ENCODE results near the gene L3MBTL4.

The L3MBTL4 gene

GRCh38 chr18:5943514-5943913, 471.2 kb downstream of the L3MBTL4 start:
- H2BK12ac ChIP-seq (ENCODE audit: low read length in 2 of 2), result no peak overlapping the region
- H3K36me3 ChIP-seq (ENCODE audit: control insufficient read depth in 1 of 2, insufficient read depth in 2 of 2, low read depth in 1 of 2, low read length in 2 of 2), result no peaks in the 10 kb centered on the region
- H3K4ac ChIP-seq (ENCODE audit: low read depth in 1 of 2, low read length in 2 of 2), result no peak overlapping the region
- DNase-seq, result no peak
- no peak overlapping the region for H2BK120ac ChIP-seq (ENCODE audit: low read depth, low read length)
- no peak overlapping the region for H2BK5ac ChIP-seq (ENCODE audit: low read depth, low read length, poor library complexity, severe bottlenecking)
- no peaks in the 10 kb centered on the region for H3K4me1 ChIP-seq (ENCODE audit: control insufficient read depth, insufficient read depth, low read depth, low read length)
- H4K8ac ChIP-seq (ENCODE audit: low read length), result no peak overlapping the region
- H3K9ac ChIP-seq (ENCODE audit: low read length), result no peak overlapping the region
- no peak overlapping the region for H2AK5ac ChIP-seq (ENCODE audit: low read length, severe bottlenecking)
- H2BK15ac ChIP-seq (ENCODE audit: low read depth, poor library complexity, severe bottlenecking), result no peak overlapping the region
- H3K4me3 ChIP-seq (ENCODE audit: insufficient read depth in 1 of 2, low read depth in 1 of 2, low read length in 2 of 2), result no peak overlapping the region
- WGBS, result 86% methylated on average over 5 of the region's 5 CpGs
- H3K27ac ChIP-seq (ENCODE audit: low read length, poor library complexity, severe bottlenecking), result no peak overlapping the region
- no peak overlapping the region for H2AFZ ChIP-seq (ENCODE audit: low read depth, low read length)
- H3K4me2 ChIP-seq (ENCODE audit: low read length, poor library complexity, severe bottlenecking), result no peak overlapping the region
- no peak overlapping the region for H4K91ac ChIP-seq (ENCODE audit: low read length)
- H3K14ac ChIP-seq (ENCODE audit: low read length in 2 of 2), result no peak overlapping the region
- no peaks in the 10 kb centered on the region for H3K9me3 ChIP-seq (ENCODE audit: control insufficient read depth, low read length)
- H3K18ac ChIP-seq (ENCODE audit: low read depth in 1 of 2, low read length in 2 of 2), result no peak overlapping the region
- H3K79me1 ChIP-seq (replicated peaks; ENCODE audit: low read length, poor library complexity, severe bottlenecking), result no peaks in the 10 kb centered on the region
- H3K27me3 ChIP-seq (ENCODE audit: control insufficient read depth in 1 of 2, insufficient read depth in 1 of 2, low read length in 2 of 2), result peaks cover 0 to 14% of the 10 kb centered on the region in 2 experiments
- H3K23ac ChIP-seq (ENCODE audit: low read length in 2 of 2), result no peak overlapping the region

GRCh38 chr18:5942591-5942990, 472.1 kb downstream of the L3MBTL4 start:
- Histone ChIP-seq H3K27me3 (ENCODE audit: control insufficient read depth in 1 of 2, insufficient read depth in 1 of 2, low read length in 2 of 2) (peaks cover 0 to 14% of the 10 kb centered on the region in 2 experiments), H3K4me2 (ENCODE audit: low read length, poor library complexity, severe bottlenecking) (no peak overlapping the region), H3K4ac (ENCODE audit: low read depth in 1 of 2, low read length in 2 of 2) (no peak overlapping the region), H3K36me3 (ENCODE audit: control insufficient read depth in 1 of 2, insufficient read depth in 2 of 2, low read depth in 1 of 2, low read length in 2 of 2) (no peaks in the 10 kb centered on the region), H4K8ac (ENCODE audit: low read length) (no peak overlapping the region), H3K27ac (ENCODE audit: low read length, poor library complexity, severe bottlenecking) (no peak overlapping the region), H2AFZ (ENCODE audit: low read depth, low read length) (no peak overlapping the region), H2BK12ac (ENCODE audit: low read length in 2 of 2) (no peak overlapping the region), H3K4me1 (ENCODE audit: control insufficient read depth, insufficient read depth, low read depth, low read length) (no peaks in the 10 kb centered on the region), H4K91ac (ENCODE audit: low read length) (no peak overlapping the region), H2AK5ac (ENCODE audit: low read length, severe bottlenecking) (no peak overlapping the region), H3K23ac (ENCODE audit: low read length in 2 of 2) (no peak overlapping the region), H2BK15ac (ENCODE audit: low read depth, poor library complexity, severe bottlenecking) (no peak overlapping the region), H3K9ac (ENCODE audit: low read length) (no peak overlapping the region), H3K79me1 (replicated peaks; ENCODE audit: low read length, poor library complexity, severe bottlenecking) (no peaks in the 10 kb centered on the region), H3K4me3 (ENCODE audit: insufficient read depth in 1 of 2, low read depth in 1 of 2, low read length in 2 of 2) (no peak overlapping the region), H3K14ac (ENCODE audit: low read length in 2 of 2) (no peak overlapping the region), H2BK5ac (ENCODE audit: low read depth, low read length, poor library complexity, severe bottlenecking) (no peak overlapping the region), H2BK120ac (ENCODE audit: low read depth, low read length) (no peak overlapping the region), H3K18ac (ENCODE audit: low read depth in 1 of 2, low read length in 2 of 2) (no peak overlapping the region), H3K9me3 (ENCODE audit: control insufficient read depth, low read length) (no peaks in the 10 kb centered on the region)
- DNase-seq, result no peak
- WGBS, result 69% methylated on average over 6 of the region's 6 CpGs

GRCh38 chr18:5941890-5942289, 472.8 kb downstream of the L3MBTL4 start:
- DNase-seq, result no peak
- no peak overlapping the region for H2BK15ac ChIP-seq (ENCODE audit: low read depth, poor library complexity, severe bottlenecking)
- H3K4me2 ChIP-seq (ENCODE audit: low read length, poor library complexity, severe bottlenecking), result no peak overlapping the region
- no peaks in the 10 kb centered on the region for H3K4me1 ChIP-seq (ENCODE audit: control insufficient read depth, insufficient read depth, low read depth, low read length)
- no peak overlapping the region for H2BK120ac ChIP-seq (ENCODE audit: low read depth, low read length)
- no peaks in the 10 kb centered on the region for H3K9me3 ChIP-seq (ENCODE audit: control insufficient read depth, low read length)
- no peak overlapping the region for H3K14ac ChIP-seq (ENCODE audit: low read length in 2 of 2)
- H3K4ac ChIP-seq (ENCODE audit: low read depth in 1 of 2, low read length in 2 of 2), result no peak overlapping the region
- H4K91ac ChIP-seq (ENCODE audit: low read length), result no peak overlapping the region
- H3K79me1 ChIP-seq (replicated peaks; ENCODE audit: low read length, poor library complexity, severe bottlenecking), result no peaks in the 10 kb centered on the region
- H4K8ac ChIP-seq (ENCODE audit: low read length), result no peak overlapping the region
- H2AFZ ChIP-seq (ENCODE audit: low read depth, low read length), result no peak overlapping the region
- H3K9ac ChIP-seq (ENCODE audit: low read length), result no peak overlapping the region
- no peak overlapping the region for H3K27ac ChIP-seq (ENCODE audit: low read length, poor library complexity, severe bottlenecking)
- H3K18ac ChIP-seq (ENCODE audit: low read depth in 1 of 2, low read length in 2 of 2), result no peak overlapping the region
- no peak overlapping the region for H3K23ac ChIP-seq (ENCODE audit: low read length in 2 of 2)
- no peak overlapping the region for H2AK5ac ChIP-seq (ENCODE audit: low read length, severe bottlenecking)
- H3K27me3 ChIP-seq (ENCODE audit: control insufficient read depth in 1 of 2, insufficient read depth in 1 of 2, low read length in 2 of 2), result peaks cover 0 to 14% of the 10 kb centered on the region in 2 experiments
- H2BK5ac ChIP-seq (ENCODE audit: low read depth, low read length, poor library complexity, severe bottlenecking), result no peak overlapping the region
- no peaks in the 10 kb centered on the region for H3K36me3 ChIP-seq (ENCODE audit: control insufficient read depth in 1 of 2, insufficient read depth in 2 of 2, low read depth in 1 of 2, low read length in 2 of 2)
- H3K4me3 ChIP-seq (ENCODE audit: insufficient read depth in 1 of 2, low read depth in 1 of 2, low read length in 2 of 2), result no peak overlapping the region
- no peak overlapping the region for H2BK12ac ChIP-seq (ENCODE audit: low read length in 2 of 2)
- WGBS, result 30% methylated on average over 3 of the region's 3 CpGs

GRCh38 chr18:5939801-5940667, 474.7 kb downstream of the L3MBTL4 start:
- Histone ChIP-seq H2BK5ac (ENCODE audit: low read depth, low read length, poor library complexity, severe bottlenecking) (no peak overlapping the region), H3K4ac (ENCODE audit: low read depth in 1 of 2, low read length in 2 of 2) (no peak overlapping the region), H3K4me2 (ENCODE audit: low read length, poor library complexity, severe bottlenecking) (no peak overlapping the region), H2BK120ac (ENCODE audit: low read depth, low read length) (no peak overlapping the region), H2AK5ac (ENCODE audit: low read length, severe bottlenecking) (no peak overlapping the region), H3K4me3 (ENCODE audit: insufficient read depth in 1 of 2, low read depth in 1 of 2, low read length in 2 of 2) (no peak overlapping the region), H2AFZ (ENCODE audit: low read depth, low read length) (no peak overlapping the region), H2BK12ac (ENCODE audit: low read length in 2 of 2) (no peak overlapping the region), H3K79me1 (replicated peaks; ENCODE audit: low read length, poor library complexity, severe bottlenecking) (no peaks in the 10 kb centered on the region), H2BK15ac (ENCODE audit: low read depth, poor library complexity, severe bottlenecking) (no peak overlapping the region), H3K4me1 (ENCODE audit: control insufficient read depth, insufficient read depth, low read depth, low read length) (no peaks in the 10 kb centered on the region), H3K18ac (ENCODE audit: low read depth in 1 of 2, low read length in 2 of 2) (no peak overlapping the region), H3K9me3 (ENCODE audit: control insufficient read depth, low read length) (no peaks in the 10 kb centered on the region), H3K9ac (ENCODE audit: low read length) (no peak overlapping the region), H3K27me3 (ENCODE audit: control insufficient read depth in 1 of 2, insufficient read depth in 1 of 2, low read length in 2 of 2) (peaks cover 0 to 14% of the 10 kb centered on the region in 2 experiments), H4K91ac (ENCODE audit: low read length) (no peak overlapping the region), H3K36me3 (ENCODE audit: control insufficient read depth in 1 of 2, insufficient read depth in 2 of 2, low read depth in 1 of 2, low read length in 2 of 2) (no peaks in the 10 kb centered on the region), H4K8ac (ENCODE audit: low read length) (no peak overlapping the region), H3K23ac (ENCODE audit: low read length in 2 of 2) (no peak overlapping the region), H3K14ac (ENCODE audit: low read length in 2 of 2) (no peak overlapping the region), H3K27ac (ENCODE audit: low read length, poor library complexity, severe bottlenecking) (no peak overlapping the region)
- WGBS, result 85% methylated on average over 7 of the region's 7 CpGs
- no peak for DNase-seq
